Measurements from ENCODE around the gene AKIRIN2. TPM values are rescaled to one million over a fixed set of nuclear protein-coding genes. Genes with fewer than 3 reads are reported as not detected.
"Not testable (repeated sequence)": the region's sequence is repeated elsewhere in the genome, so short reads cannot be mapped to it uniquely, and the experiment has no call there.

AKIRIN2 gene
- total RNA-seq, 4 donors from 2014 or later: 18.8 to 29.5 (median 24.2) TPM

GRCh38 chr6:87718662-87719433, 16.8 kb upstream of the AKIRIN2 start:
- Histone ChIP-seq H3K27ac (no peak overlapping the region), H3K9me3 (no peaks in the 10 kb centered on the region)
- WGBS, 2 donors: 87 to 89% methylated on average over 9 of the region's 9 CpGs

GRCh38 chr6:87716928-87717614, 15.0 kb upstream of the AKIRIN2 start:
- no peak overlapping the region for H3K4me3 ChIP-seq
- no peak for TF ChIP-seq POLR2A (IDR thresholded peaks at IDR 0.05)
- TF ChIP-seq EP300 (IDR thresholded peaks at IDR 0.05): peak in 1 of 2 donors; percentile 69
- no peak for TF ChIP-seq CTCF (IDR thresholded peaks at IDR 0.05)
- H3K9me3 ChIP-seq: no peaks in the 10 kb centered on the region
- no peaks in the 10 kb centered on the region for H3K4me1 ChIP-seq
- H3K27me3 ChIP-seq: no peaks in the 10 kb centered on the region
- DNase-seq (ENCODE audit: low spot score in 2 of 2): peak in 1 of 2 donors; percentile 78
- H3K36me3 ChIP-seq: no peaks in the 10 kb centered on the region
- no peak overlapping the region for H3K27ac ChIP-seq
- WGBS, 2 donors: 57 to 64% methylated on average over 4 of the region's 4 CpGs

More at GRCh38 chr6:87718662-87719433, 16.8 kb upstream of the AKIRIN2 start:
- H3K27me3 ChIP-seq: no peaks in the 10 kb centered on the region
- H3K36me3 ChIP-seq: no peaks in the 10 kb centered on the region
- no peak overlapping the region for H3K4me3 ChIP-seq
- TF ChIP-seq EP300 (IDR thresholded peaks at IDR 0.05) (peak in 1 of 2 donors; percentile 29), CTCF (IDR thresholded peaks at IDR 0.05) (no peak), POLR2A (IDR thresholded peaks at IDR 0.05) (no peak)
- no peak for DNase-seq (ENCODE audit: low spot score in 2 of 2)
- peaks cover 0 to 15% (median 2%) of the 10 kb centered on the region in 4 donors for H3K4me1 ChIP-seq

- H3K36me3 ChIP-seq: no peaks in the 10 kb centered on the region
- H3K4me3 ChIP-seq: no peak overlapping the region
- H3K27ac ChIP-seq: no peak overlapping the region
- 52 to 69% methylated on average over 2 of the region's 2 CpGs for WGBS, 2 donors
- no peak for DNase-seq (ENCODE audit: low spot score in 2 of 2)
- no peak for TF ChIP-seq CTCF (IDR thresholded peaks at IDR 0.05)
- TF ChIP-seq POLR2A (IDR thresholded peaks at IDR 0.05): no peak
- TF ChIP-seq EP300 (IDR thresholded peaks at IDR 0.05): no peak
- no peaks in the 10 kb centered on the region for H3K9me3 ChIP-seq
- H3K4me1 ChIP-seq: no peaks in the 10 kb centered on the region
- H3K27me3 ChIP-seq: no peaks in the 10 kb centered on the region
Observed at GRCh38 chr6:87714093-87714842, 12.2 kb upstream of the AKIRIN2 start.

- not testable (repeated sequence) for H3K9me3 ChIP-seq; H3K27me3 ChIP-seq; H3K4me1 ChIP-seq; H3K4me3 ChIP-seq; H3K36me3 ChIP-seq; DNase-seq (ENCODE audit: low spot score in 2 of 2); H3K27ac ChIP-seq
- WGBS, 2 donors: 90 to 94% methylated on average over 3 of the region's 3 CpGs
Observed at GRCh38 chr6:87712713-87713112, 10.7 kb upstream of the AKIRIN2 start.

- no peak for DNase-seq (ENCODE audit: low spot score in 2 of 2)
- no peaks in the 10 kb centered on the region for H3K9me3 ChIP-seq
- no peaks in the 10 kb centered on the region for H3K27me3 ChIP-seq
- no peak for TF ChIP-seq POLR2A (IDR thresholded peaks at IDR 0.05)
- TF ChIP-seq CTCF (IDR thresholded peaks at IDR 0.05): no peak
- no peak for TF ChIP-seq EP300 (IDR thresholded peaks at IDR 0.05)
- H3K4me1 ChIP-seq: no peaks in the 10 kb centered on the region
- H3K36me3 ChIP-seq: no peaks in the 10 kb centered on the region
- H3K27ac ChIP-seq: no peak overlapping the region
- WGBS, 2 donors: 72 to 77% methylated on average over 3 of the region's 3 CpGs
- no peak overlapping the region for H3K4me3 ChIP-seq
Observed at GRCh38 chr6:87710090-87710489, 8.1 kb upstream of the AKIRIN2 start.

GRCh38 chr6:87708581-87709427, 6.8 kb upstream of the AKIRIN2 start:
- not testable (repeated sequence) for H3K27ac ChIP-seq; H3K27me3 ChIP-seq; H3K4me3 ChIP-seq; H3K4me1 ChIP-seq; DNase-seq (ENCODE audit: low spot score in 2 of 2); H3K9me3 ChIP-seq; H3K36me3 ChIP-seq
- 70 to 71% methylated on average over 7 of the region's 7 CpGs for WGBS, 2 donors
